ENCODE results near the gene AGBL3.

The AGBL3 gene

DNA sequence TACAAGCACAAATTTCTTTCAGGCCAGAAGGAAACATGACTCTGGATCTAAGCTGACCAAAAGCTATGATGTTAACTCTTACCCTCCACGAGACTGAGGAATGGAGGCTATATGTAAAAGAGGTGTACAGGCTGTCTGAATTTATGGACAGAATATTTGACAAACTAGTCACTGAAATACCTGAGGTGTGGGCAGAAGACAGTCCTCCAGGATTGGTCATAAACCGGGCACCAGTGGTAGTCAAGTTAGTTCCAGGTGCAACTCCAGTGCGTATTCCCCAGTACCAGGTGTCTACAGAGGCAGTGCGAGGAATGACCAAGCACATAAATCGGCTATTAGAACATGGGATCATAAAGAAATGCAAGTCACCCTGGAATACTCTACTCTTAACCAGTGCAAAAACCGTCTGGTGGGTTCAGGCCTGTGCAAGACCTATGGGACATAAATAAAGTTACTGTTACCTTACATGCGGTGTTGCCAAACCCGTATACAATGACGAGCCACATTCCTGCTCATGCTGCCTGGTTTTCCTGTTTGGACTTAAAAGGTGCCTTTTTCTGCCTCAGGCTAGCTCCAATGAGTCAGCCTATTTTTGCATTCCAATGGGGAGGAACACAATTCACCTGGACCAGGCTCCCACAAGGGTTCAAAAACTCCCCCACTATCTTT, 190.9 kb downstream of the AGBL3 start:
- no peak for DNase-seq
- no peaks in the 10 kb centered on the region for H3K9me2 ChIP-seq (replicated peaks; ENCODE audit: insufficient read depth, low read length)
- no peaks in the 10 kb centered on the region for H3F3A ChIP-seq (ENCODE audit: insufficient read depth, low read length)
- H3K4me2 ChIP-seq (ENCODE audit: low read depth, low read length), result no peak overlapping the region
- no peaks in the 10 kb centered on the region for H3K79me2 ChIP-seq (ENCODE audit: low read length)
- H3K9ac ChIP-seq (ENCODE audit: low read length), result no peak overlapping the region
- H3K36me3 ChIP-seq (replicated peaks; ENCODE audit: insufficient read depth, low read length), result no peaks in the 10 kb centered on the region; the same call in 1 of the 2 replicates
- no peaks in the 10 kb centered on the region for H4K20me1 ChIP-seq (ENCODE audit: insufficient read depth, low read length)
- no peak overlapping the region for H2AFZ ChIP-seq (ENCODE audit: low read length)
- H3K9me3 ChIP-seq (replicated peaks; ENCODE audit: insufficient read depth, low read length), result 0 out of 2 replicates have a peak, but pooled peaks cover 3% of the 10 kb centered on the region
- TF ChIP-seq, protein P1, sequence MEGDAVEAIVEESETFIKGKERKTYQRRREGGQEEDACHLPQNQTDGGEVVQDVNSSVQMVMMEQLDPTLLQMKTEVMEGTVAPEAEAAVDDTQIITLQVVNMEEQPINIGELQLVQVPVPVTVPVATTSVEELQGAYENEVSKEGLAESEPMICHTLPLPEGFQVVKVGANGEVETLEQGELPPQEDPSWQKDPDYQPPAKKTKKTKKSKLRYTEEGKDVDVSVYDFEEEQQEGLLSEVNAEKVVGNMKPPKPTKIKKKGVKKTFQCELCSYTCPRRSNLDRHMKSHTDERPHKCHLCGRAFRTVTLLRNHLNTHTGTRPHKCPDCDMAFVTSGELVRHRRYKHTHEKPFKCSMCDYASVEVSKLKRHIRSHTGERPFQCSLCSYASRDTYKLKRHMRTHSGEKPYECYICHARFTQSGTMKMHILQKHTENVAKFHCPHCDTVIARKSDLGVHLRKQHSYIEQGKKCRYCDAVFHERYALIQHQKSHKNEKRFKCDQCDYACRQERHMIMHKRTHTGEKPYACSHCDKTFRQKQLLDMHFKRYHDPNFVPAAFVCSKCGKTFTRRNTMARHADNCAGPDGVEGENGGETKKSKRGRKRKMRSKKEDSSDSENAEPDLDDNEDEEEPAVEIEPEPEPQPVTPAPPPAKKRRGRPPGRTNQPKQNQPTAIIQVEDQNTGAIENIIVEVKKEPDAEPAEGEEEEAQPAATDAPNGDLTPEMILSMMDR (IDR thresholded peaks at IDR 0.05; ENCODE audit: low read length), result no peak
- no peak for TF ChIP-seq EZH2 (optimal IDR thresholded peaks at IDR 0.05; ENCODE audit: low read depth, low read length)
- H3K4me1 ChIP-seq (ENCODE audit: low read length), result no peaks in the 10 kb centered on the region
- no peaks in the 10 kb centered on the region for H3K27me3 ChIP-seq (replicated peaks; ENCODE audit: insufficient read depth, low read length)
- no peak overlapping the region for H3K4me3 ChIP-seq (ENCODE audit: low read length)
- H3K27ac ChIP-seq (ENCODE audit: low read length), result no peak overlapping the region

DNA sequence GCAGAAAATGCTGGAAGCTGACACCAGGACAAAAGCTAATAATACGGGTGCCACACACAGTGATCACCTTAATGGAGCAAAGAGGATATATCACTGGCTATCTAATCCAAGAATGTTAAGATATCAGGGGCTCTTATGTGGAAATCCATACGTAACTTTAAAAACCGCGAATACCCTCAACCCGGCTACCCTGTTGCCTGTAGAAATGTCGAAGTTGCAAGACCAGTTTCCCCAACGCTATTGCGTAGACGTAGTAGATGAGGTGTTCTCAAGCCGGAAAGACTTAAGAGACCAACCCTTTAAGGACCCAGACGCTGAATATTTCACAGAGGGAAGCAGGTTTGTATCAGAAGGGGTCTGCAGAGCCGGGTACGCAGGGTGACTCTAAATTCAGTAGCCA, 192.1 kb downstream of the AGBL3 start:
- Histone ChIP-seq H2AFZ (ENCODE audit: low read length) (no peak overlapping the region), H3K9me3 (replicated peaks; ENCODE audit: insufficient read depth, low read length) (0 out of 2 replicates have a peak, but pooled peaks cover 3% of the 10 kb centered on the region), H3K27me3 (replicated peaks; ENCODE audit: insufficient read depth, low read length) (no peaks in the 10 kb centered on the region), H3K9ac (ENCODE audit: low read length) (no peak overlapping the region), H3K36me3 (replicated peaks; ENCODE audit: insufficient read depth, low read length) (no peaks in the 10 kb centered on the region; the same call in 1 of the 2 replicates), H3K4me1 (ENCODE audit: low read length) (no peaks in the 10 kb centered on the region), H3K4me3 (ENCODE audit: low read length) (no peak overlapping the region), H4K20me1 (ENCODE audit: insufficient read depth, low read length) (no peaks in the 10 kb centered on the region), H3K79me2 (ENCODE audit: low read length) (no peaks in the 10 kb centered on the region), H3K9me2 (replicated peaks; ENCODE audit: insufficient read depth, low read length) (no peaks in the 10 kb centered on the region), H3K4me2 (ENCODE audit: low read depth, low read length) (no peak overlapping the region), H3F3A (ENCODE audit: insufficient read depth, low read length) (no peaks in the 10 kb centered on the region), H3K27ac (ENCODE audit: low read length) (no peak overlapping the region)
- no peak for DNase-seq
- TF ChIP-seq EZH2phosphoT487 (IDR thresholded peaks at IDR 0.05; ENCODE audit: low read length), result no peak
- TF ChIP-seq, protein P1 (IDR thresholded peaks at IDR 0.05; ENCODE audit: low read length), result no peak
- no peak for TF ChIP-seq EZH2 (optimal IDR thresholded peaks at IDR 0.05; ENCODE audit: low read depth, low read length)

GRCh38 chr7:135179321-135179925, 193.1 kb downstream of the AGBL3 start:
- Histone ChIP-seq H3F3A (ENCODE audit: insufficient read depth, low read length) (no peaks in the 10 kb centered on the region), H3K4me3 (ENCODE audit: low read length) (no peak overlapping the region), H3K27ac (ENCODE audit: low read length) (no peak overlapping the region), H2AFZ (ENCODE audit: low read length) (no peak overlapping the region), H3K9me2 (replicated peaks; ENCODE audit: insufficient read depth, low read length) (no peaks in the 10 kb centered on the region), H3K27me3 (replicated peaks; ENCODE audit: insufficient read depth, low read length) (no peaks in the 10 kb centered on the region), H3K79me2 (ENCODE audit: low read length) (no peaks in the 10 kb centered on the region), H3K9ac (ENCODE audit: low read length) (no peak overlapping the region), H3K4me1 (ENCODE audit: low read length) (no peaks in the 10 kb centered on the region), H3K36me3 (replicated peaks; ENCODE audit: insufficient read depth, low read length) (no peaks in the 10 kb centered on the region; the same call in 1 of the 2 replicates), H4K20me1 (ENCODE audit: insufficient read depth, low read length) (no peaks in the 10 kb centered on the region), H3K9me3 (replicated peaks; ENCODE audit: insufficient read depth, low read length) (0 out of 2 replicates have a peak, but pooled peaks cover 3% of the 10 kb centered on the region), H3K4me2 (ENCODE audit: low read depth, low read length) (no peak overlapping the region)
- no peak for DNase-seq
- TF ChIP-seq, protein P1 (IDR thresholded peaks at IDR 0.05; ENCODE audit: low read length), result no peak

All from MM.1S (cell line).